ENCODE data around the gene KAZN.

The KAZN gene

GRCh38 chr1:14925336-14926136, 327.1 kb downstream of the KAZN start:
- no peak for DNase-seq

- DNase-seq = no peak
These were observed 327.7 kb downstream of the KAZN start for GRCh38 chr1:14926229-14926628.

GRCh38 chr1:14926818-14927575, 328.5 kb downstream of the KAZN start:
- no peak for DNase-seq

- no peak for DNase-seq
These were observed 329.9 kb downstream of the KAZN start for GRCh38 chr1:14928412-14928811.

- no peak for DNase-seq
These were observed 330.5 kb downstream of the KAZN start for GRCh38 chr1:14928886-14929546.

GRCh38 chr1:14929547-14930246, 331.2 kb downstream of the KAZN start:
- no peak for DNase-seq

GRCh38 chr1:14930247-14930965, 331.9 kb downstream of the KAZN start:
- DNase-seq = no peak

GRCh38 chr1:14932034-14932638, 333.7 kb downstream of the KAZN start:
- DNase-seq = no peak

GRCh38 chr1:14934867-14935266, 336.4 kb downstream of the KAZN start:
- DNase-seq = no peak

- no peak for DNase-seq
These were observed 338.3 kb downstream of the KAZN start for GRCh38 chr1:14936815-14937214.

- DNase-seq = no peak
These were observed 338.9 kb downstream of the KAZN start for GRCh38 chr1:14937288-14937949.

- peak; percentile 48 for DNase-seq
These were observed 341.2 kb downstream of the KAZN start for GRCh38 chr1:14939527-14940284.

GRCh38 chr1:14940285-14940870, 341.9 kb downstream of the KAZN start:
- no peak for DNase-seq

GRCh38 chr1:14941864-14942263, 343.4 kb downstream of the KAZN start:
- no peak for DNase-seq

GRCh38 chr1:14944471-14944985, 346.0 kb downstream of the KAZN start:
- no peak for DNase-seq

GRCh38 chr1:14945132-14946010, 346.9 kb downstream of the KAZN start:
- DNase-seq = no peak

- no peak for DNase-seq
These were observed 347.5 kb downstream of the KAZN start for GRCh38 chr1:14946011-14946359.

GRCh38 chr1:14946684-14947238, 348.3 kb downstream of the KAZN start:
- DNase-seq = no peak

- DNase-seq = no peak
These were observed 348.9 kb downstream of the KAZN start for GRCh38 chr1:14947421-14947820.

Measured in MV-4-11 (cell line).